ENCODE results near the gene MTF2. TPM values are rescaled to one million over a fixed set of nuclear protein-coding genes. Genes with fewer than 3 reads are reported as not detected.
A peak's percentile ranks its signal among the peaks of the same experiment; 100 is the strongest.

The MTF2 gene
- total and polyA plus RNA-seq, 9 of the 15 experiments (the other 6 are each of a cell fraction or from before 2014, with no cell fraction given) = 29.3 to 124 (median 57.7) TPM

DNA sequence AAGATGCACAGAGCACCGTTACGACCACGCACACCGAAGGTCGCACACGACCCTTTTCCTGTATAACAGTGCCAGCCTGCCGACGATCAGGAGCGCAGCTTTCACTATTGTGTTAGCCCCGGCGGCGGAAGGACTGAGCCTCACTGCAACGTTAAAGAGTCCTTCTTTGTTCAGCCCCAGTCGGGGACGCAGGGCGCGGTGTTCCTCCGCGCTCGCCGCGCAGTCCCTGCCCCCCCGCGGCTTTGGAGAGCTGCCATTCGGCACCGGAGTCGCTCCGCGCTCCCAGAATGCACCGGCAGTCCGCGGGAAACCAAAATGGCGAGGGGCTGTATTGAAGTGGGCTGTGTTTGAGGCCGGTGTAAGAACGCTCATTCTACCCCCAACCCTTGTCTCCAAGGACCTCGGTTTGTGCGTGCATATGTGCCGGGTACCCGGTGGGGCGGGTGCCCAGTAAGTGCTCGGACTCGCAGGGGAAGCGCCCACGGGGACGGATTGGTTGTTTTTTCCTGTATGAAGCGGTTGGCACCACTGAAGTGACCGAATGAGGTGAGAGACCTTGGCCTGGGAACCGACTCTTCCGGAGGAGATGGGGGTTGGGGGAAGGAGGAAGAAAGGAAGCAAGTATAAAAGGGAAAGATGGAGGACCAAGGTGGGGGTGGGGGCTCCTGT lies at the start of gene MTF2 (continued):
- TF ChIP-seq, protein P1, sequence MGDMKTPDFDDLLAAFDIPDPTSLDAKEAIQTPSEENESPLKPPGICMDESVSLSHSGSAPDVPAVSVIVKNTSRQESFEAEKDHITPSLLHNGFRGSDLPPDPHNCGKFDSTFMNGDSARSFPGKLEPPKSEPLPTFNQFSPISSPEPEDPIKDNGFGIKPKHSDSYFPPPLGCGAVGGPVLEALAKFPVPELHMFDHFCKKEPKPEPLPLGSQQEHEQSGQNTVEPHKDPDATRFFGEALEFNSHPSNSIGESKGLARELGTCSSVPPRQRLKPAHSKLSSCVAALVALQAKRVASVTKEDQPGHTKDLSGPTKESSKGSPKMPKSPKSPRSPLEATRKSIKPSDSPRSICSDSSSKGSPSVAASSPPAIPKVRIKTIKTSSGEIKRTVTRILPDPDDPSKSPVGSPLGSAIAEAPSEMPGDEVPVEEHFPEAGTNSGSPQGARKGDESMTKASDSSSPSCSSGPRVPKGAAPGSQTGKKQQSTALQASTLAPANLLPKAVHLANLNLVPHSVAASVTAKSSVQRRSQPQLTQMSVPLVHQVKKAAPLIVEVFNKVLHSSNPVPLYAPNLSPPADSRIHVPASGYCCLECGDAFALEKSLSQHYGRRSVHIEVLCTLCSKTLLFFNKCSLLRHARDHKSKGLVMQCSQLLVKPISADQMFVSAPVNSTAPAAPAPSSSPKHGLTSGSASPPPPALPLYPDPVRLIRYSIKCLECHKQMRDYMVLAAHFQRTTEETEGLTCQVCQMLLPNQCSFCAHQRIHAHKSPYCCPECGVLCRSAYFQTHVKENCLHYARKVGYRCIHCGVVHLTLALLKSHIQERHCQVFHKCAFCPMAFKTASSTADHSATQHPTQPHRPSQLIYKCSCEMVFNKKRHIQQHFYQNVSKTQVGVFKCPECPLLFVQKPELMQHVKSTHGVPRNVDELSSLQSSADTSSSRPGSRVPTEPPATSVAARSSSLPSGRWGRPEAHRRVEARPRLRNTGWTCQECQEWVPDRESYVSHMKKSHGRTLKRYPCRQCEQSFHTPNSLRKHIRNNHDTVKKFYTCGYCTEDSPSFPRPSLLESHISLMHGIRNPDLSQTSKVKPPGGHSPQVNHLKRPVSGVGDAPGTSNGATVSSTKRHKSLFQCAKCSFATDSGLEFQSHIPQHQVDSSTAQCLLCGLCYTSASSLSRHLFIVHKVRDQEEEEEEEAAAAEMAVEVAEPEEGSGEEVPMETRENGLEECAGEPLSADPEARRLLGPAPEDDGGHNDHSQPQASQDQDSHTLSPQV (IDR thresholded peaks at IDR 0.05) = peak; percentile 85
- TF ChIP-seq ELF1 (tag; IDR thresholded peaks at IDR 0.05) = peak; percentile 55
- TF ChIP-seq TFAM (CRISPR knock-in tag; conservative IDR thresholded peaks at IDR 0.05) = no peak
- TF ChIP-seq CEBPG (CRISPR knock-in tag; IDR thresholded peaks at IDR 0.05) = no peak; the same call in 1 of the 2 replicates
- TF ChIP-seq CEBPG (tag; conservative IDR thresholded peaks at IDR 0.05 in 1 of 2, IDR thresholded peaks at IDR 0.05 in 1 of 2) = peak in 1 of 2 experiments; percentile 50; a peak in 1 of 4 replicates
- peak; percentile 72 for TF ChIP-seq HDAC3 (IDR thresholded peaks at IDR 0.05; ENCODE audit: borderline replicate concordance, partially characterized antibody)
- peak; percentile 67 for TF ChIP-seq STAT5A (IDR thresholded peaks at IDR 0.05; ENCODE audit: borderline replicate concordance, low read length)
- no peak for TF ChIP-seq ZBTB17 (CRISPR knock-in tag; IDR thresholded peaks at IDR 0.05)
- no peak for TF ChIP-seq ZNF134 (CRISPR knock-in tag; conservative IDR thresholded peaks at IDR 0.05)
- TF ChIP-seq CREBBP (IDR thresholded peaks at IDR 0.05; ENCODE audit: low read depth, low read length) = no peak
- TF ChIP-seq, protein P2, sequence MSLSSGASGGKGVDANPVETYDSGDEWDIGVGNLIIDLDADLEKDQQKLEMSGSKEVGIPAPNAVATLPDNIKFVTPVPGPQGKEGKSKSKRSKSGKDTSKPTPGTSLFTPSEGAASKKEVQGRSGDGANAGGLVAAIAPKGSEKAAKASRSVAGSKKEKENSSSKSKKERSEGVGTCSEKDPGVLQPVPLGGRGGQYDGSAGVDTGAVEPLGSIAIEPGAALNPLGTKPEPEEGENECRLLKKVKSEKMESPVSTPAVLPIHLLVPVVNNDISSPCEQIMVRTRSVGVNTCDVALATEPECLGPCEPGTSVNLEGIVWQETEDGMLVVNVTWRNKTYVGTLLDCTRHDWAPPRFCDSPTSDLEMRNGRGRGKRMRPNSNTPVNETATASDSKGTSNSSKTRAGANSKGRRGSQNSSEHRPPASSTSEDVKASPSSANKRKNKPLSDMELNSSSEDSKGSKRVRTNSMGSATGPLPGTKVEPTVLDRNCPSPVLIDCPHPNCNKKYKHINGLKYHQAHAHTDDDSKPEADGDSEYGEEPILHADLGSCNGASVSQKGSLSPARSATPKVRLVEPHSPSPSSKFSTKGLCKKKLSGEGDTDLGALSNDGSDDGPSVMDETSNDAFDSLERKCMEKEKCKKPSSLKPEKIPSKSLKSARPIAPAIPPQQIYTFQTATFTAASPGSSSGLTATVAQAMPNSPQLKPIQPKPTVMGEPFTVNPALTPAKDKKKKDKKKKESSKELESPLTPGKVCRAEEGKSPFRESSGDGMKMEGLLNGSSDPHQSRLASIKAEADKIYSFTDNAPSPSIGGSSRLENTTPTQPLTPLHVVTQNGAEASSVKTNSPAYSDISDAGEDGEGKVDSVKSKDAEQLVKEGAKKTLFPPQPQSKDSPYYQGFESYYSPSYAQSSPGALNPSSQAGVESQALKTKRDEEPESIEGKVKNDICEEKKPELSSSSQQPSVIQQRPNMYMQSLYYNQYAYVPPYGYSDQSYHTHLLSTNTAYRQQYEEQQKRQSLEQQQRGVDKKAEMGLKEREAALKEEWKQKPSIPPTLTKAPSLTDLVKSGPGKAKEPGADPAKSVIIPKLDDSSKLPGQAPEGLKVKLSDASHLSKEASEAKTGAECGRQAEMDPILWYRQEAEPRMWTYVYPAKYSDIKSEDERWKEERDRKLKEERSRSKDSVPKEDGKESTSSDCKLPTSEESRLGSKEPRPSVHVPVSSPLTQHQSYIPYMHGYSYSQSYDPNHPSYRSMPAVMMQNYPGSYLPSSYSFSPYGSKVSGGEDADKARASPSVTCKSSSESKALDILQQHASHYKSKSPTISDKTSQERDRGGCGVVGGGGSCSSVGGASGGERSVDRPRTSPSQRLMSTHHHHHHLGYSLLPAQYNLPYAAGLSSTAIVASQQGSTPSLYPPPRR (CRISPR knock-in tag; IDR thresholded peaks at IDR 0.05; ENCODE audit: borderline replicate concordance) = peak; percentile 58; the same call in 1 of the 2 replicates
- peak; percentile 83; the same call in 1 of the 2 replicates for TF ChIP-seq TOE1 (IDR thresholded peaks at IDR 0.05; ENCODE audit: borderline replicate concordance)
- TF ChIP-seq TOE1 (CRISPR knock-in tag; IDR thresholded peaks at IDR 0.05; ENCODE audit: borderline replicate concordance, low read depth) = peak; percentile 93
- TF ChIP-seq CXXC5 (CRISPR knock-in tag; IDR thresholded peaks at IDR 0.05) = peak; percentile 99
- TF ChIP-seq, protein P3, sequence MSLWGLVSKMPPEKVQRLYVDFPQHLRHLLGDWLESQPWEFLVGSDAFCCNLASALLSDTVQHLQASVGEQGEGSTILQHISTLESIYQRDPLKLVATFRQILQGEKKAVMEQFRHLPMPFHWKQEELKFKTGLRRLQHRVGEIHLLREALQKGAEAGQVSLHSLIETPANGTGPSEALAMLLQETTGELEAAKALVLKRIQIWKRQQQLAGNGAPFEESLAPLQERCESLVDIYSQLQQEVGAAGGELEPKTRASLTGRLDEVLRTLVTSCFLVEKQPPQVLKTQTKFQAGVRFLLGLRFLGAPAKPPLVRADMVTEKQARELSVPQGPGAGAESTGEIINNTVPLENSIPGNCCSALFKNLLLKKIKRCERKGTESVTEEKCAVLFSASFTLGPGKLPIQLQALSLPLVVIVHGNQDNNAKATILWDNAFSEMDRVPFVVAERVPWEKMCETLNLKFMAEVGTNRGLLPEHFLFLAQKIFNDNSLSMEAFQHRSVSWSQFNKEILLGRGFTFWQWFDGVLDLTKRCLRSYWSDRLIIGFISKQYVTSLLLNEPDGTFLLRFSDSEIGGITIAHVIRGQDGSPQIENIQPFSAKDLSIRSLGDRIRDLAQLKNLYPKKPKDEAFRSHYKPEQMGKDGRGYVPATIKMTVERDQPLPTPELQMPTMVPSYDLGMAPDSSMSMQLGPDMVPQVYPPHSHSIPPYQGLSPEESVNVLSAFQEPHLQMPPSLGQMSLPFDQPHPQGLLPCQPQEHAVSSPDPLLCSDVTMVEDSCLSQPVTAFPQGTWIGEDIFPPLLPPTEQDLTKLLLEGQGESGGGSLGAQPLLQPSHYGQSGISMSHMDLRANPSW (CRISPR knock-in tag; IDR thresholded peaks at IDR 0.05) = peak; percentile 81; the same call in 1 of the 2 replicates
- TF ChIP-seq STAT5B (CRISPR knock-in tag; IDR thresholded peaks at IDR 0.05) = no peak

Data from K562 (cell line).